Inferior parietal cortex (tissue), 1 donor: ENCODE measurements around the gene HNMT.
"Not testable (repeated sequence)": the region's sequence is repeated elsewhere in the genome, so short reads cannot be mapped to it uniquely, and the experiment has no call there.

Experiments used
- DNase-seq: peaks from one replicate; pipeline ENCODE4 v3.0.0-alpha.2; 2016; ENCODE audit errors: extremely low spot score

Gene HNMT

GRCh38 chr2:137946227-137946626 lies 18.0 kb upstream of the HNMT start:
- no peak for DNase-seq

DNA sequence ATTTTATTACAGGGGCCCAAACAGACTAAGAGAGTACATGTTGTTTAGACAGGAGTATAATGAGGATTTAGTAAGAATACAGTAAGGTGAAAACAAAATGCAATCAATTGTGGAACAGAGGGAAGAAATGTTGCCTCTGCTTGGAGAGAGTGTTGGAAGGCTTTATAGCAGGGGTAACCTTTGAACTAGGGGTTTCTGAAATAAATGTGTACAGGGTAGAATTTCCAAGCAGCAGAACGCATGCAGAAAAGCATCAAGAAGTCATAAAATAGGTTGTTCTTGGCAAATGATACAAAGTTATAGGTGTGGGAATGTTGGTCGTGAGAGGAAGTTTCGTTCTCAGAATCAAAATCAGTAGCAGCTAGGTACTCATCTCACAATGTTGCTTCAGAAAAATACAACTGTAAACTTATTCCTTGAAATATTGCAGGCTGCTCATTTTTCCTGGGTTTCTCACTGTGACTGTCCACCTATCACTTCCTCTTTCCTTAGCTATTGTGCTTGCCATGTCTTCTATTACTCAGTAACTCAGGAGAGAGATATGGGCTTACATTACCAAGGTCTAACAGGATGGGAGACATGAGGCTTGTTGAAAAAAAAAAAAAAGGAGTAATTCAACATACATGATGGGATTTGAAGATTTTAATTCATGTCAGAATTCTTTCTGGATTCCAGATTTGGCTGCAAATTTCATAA lies 17.1 kb upstream of the HNMT start:
- no peak for DNase-seq

- DNase-seq: peak; percentile 84
These were observed 16.4 kb upstream of the HNMT start for GRCh38 chr2:137947728-137948336.

GRCh38 chr2:137948894-137949293 lies 15.4 kb upstream of the HNMT start:
- no peak for DNase-seq

DNA sequence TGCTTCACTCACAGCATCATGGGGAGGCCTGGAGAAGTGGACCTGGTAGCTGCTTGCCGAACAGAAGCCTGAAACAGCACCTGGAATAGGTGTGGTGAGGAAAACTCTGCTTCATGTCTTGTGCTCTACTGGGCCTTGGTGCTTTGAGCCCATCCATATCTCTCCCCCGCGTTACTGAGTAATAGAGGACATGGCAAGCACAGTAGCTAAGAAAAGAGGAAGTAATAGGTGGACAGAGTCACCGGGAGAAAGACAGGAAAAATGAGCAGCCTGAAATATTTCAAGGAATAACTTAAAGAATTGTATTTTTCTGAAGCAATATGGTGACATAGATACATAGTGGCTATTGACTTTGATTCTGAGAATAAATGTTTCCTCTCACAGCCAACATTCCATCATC lies 14.0 kb upstream of the HNMT start:
- no peak for DNase-seq

DNA sequence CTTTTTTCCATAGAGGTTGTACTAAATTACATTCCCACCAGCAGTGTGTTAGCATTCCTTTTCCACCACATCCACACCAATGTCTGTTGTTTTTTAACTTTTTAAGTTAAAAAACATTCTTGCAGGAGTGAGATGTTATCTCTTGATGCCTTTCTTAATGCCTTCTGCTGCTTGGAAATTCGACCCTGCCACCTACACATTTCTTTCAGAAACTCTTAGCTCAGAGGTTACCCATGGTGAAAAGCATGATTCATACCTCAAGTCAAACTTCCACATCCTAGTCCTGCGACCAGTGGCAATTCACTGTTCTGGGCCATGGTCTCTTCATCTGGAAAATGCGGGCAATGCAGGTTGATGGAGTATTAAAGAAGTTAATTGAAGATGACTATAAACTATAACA lies 12.7 kb upstream of the HNMT start:
- DNase-seq: no peak

- DNase-seq: no peak
These were observed 11.6 kb upstream of the HNMT start for GRCh38 chr2:137952586-137953129.

DNA sequence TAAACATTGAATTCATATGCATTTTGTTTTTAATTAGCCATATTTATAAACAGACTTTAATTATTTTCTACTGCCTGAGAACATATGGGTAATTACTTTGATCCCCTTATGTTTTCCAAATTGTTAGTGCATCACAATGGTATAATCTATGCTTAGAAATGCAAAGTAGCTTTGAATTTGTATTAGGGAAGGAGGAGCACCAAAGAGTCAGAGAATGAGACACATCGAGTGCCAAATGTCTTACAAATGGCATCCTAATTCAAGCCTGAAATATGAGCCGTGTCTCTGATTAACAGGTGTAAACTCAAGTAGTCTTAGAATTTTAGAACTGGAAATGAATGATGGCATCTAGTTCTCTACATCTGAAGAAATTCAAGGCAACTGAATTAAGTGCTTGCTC lies 8.7 kb upstream of the HNMT start:
- no peak for DNase-seq

GRCh38 chr2:137957033-137957432 lies 7.2 kb upstream of the HNMT start:
- no peak for DNase-seq

GRCh38 chr2:137959166-137959565 lies 5.1 kb upstream of the HNMT start:
- DNase-seq: no peak

GRCh38 chr2:137960223-137960622 lies 4.0 kb upstream of the HNMT start:
- DNase-seq: no peak

DNA sequence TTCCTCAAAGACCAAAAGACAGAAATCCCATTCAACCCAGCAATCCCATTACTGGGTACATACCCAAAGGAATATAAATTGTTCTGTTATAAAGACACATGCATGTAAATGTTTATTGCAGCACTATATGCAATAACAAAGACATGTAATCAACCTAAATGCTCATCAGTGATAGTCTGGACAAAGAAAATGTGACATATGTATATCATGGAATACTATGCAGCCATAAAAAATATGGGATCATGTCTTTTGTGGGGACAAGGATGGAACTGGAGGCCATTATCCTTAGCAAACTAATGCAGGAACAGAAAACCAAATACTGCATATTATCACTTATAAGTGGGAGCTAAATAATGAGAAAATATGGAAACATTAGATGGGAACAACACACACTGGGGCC lies 2.7 kb upstream of the HNMT start:
- no peak for DNase-seq

GRCh38 chr2:137963535-137964065 lies 673 bp upstream of the HNMT start:
- DNase-seq: no peak

- peak; percentile 45 for DNase-seq
These were observed 686 bp downstream of the HNMT start for GRCh38 chr2:137964859-137965459.

- DNase-seq: no peak
These were observed 1.8 kb downstream of the HNMT start for GRCh38 chr2:137966043-137966442.

DNA sequence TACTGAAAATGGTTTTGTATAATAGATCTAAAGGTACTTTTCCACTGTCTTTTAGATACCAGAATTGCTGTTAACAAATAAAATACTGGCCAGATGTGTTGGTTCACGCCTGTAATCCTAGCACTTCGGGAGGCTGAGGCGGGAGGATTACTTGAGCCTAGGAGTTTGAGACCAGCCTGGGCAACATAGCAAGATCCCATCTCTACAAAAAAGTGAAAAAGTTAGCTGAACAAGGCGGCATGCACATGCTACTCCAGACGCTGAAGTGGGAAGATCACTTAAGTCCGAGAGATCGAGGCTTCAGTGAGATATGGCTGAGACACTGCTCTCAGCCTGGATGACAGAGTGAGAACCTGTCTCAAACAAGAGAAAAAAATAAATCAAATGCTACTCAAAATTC lies 2.8 kb downstream of the HNMT start:
- DNase-seq: no peak

- no peak for DNase-seq
These were observed 4.5 kb downstream of the HNMT start for GRCh38 chr2:137968477-137969417.

- no peak for DNase-seq
These were observed 5.1 kb downstream of the HNMT start for GRCh38 chr2:137969418-137969765.

DNA sequence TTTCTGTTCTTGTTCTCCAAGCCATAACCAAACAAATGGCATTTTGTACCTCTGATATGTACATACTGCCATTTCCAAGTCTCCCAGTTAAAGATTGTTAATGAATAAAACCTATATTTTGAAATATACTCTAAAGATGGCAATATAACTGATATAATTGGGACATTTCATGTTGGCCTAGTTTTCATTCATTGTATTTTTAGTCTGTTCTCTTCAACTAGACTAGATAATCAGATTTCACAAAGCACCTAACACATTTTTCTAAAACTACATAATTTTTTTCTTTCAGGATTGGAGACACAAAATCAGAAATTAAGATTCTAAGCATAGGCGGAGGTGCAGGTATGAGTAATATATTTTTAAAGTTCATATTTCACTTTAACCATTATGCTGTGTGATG lies 5.6 kb downstream of the HNMT start:
- no peak for DNase-seq

DNA sequence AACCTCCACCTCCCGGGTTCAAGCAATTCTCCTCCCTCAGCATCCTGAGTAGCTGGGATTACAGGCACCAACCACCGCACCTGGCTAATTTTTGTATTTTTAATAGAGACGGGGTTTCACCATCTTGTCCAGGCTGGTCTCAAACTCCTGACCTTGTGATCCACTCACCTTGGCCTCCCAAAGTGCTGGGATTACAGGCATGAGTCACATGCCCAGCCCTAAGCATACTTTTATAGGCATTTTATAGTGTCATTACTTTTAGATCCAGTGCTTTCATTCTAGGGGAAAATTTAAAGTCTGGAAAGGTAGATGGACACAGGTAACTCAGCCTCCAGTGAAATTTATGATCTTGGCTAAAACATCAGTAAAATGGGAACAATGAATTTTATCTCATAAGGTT lies 7.0 kb downstream of the HNMT start:
- DNase-seq: not testable (repeated sequence)

- DNase-seq: no peak
These were observed 9.0 kb downstream of the HNMT start for GRCh38 chr2:137973280-137973679.
